ENCODE results near the gene DNAAF1.

DNA sequence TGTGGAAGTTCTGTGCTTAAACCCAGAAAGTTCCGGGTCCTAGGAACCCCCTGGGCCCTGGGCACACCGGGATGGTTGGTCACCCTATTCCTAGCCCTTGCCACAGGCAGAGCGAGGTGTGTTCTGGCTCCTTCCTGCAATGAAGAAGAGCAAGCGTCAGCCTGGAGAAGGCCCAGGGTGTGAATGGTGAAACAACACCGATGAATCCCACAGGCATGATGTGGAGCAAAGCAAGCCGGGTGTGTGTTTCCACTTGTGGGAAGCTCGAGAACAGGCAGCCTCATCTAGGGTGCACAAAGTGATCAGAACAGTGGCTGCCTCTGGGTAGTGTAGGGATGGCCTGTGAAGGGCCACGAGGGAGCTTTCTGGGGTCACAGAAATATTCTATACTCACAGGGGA, 80.9 kb downstream of the DNAAF1 start:
- TF ChIP-seq, protein P1, sequence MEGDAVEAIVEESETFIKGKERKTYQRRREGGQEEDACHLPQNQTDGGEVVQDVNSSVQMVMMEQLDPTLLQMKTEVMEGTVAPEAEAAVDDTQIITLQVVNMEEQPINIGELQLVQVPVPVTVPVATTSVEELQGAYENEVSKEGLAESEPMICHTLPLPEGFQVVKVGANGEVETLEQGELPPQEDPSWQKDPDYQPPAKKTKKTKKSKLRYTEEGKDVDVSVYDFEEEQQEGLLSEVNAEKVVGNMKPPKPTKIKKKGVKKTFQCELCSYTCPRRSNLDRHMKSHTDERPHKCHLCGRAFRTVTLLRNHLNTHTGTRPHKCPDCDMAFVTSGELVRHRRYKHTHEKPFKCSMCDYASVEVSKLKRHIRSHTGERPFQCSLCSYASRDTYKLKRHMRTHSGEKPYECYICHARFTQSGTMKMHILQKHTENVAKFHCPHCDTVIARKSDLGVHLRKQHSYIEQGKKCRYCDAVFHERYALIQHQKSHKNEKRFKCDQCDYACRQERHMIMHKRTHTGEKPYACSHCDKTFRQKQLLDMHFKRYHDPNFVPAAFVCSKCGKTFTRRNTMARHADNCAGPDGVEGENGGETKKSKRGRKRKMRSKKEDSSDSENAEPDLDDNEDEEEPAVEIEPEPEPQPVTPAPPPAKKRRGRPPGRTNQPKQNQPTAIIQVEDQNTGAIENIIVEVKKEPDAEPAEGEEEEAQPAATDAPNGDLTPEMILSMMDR (conservative IDR thresholded peaks at IDR 0.05; ENCODE audit: low read depth, low read length): no peak
- no peak for TF ChIP-seq EZH2 (IDR thresholded peaks at IDR 0.05; ENCODE audit: borderline replicate concordance, low read depth, low read length, poor library complexity, severe bottlenecking)
